H1 (cell line): ENCODE results near the gene RPS6KA2. TPM values are rescaled to one million over a fixed set of nuclear protein-coding genes. Genes with fewer than 3 reads are reported as not detected.

Experiments used
- CTCF ChIA-PET: fragments of 300-600 bp; sonication (Branson Sonifier 250); formaldehyde crosslinking; loops from one replicate; lab custom pipeline; 2021; ENCODE audit not compliant: partially characterized antibody; lab: Charles Lee
- POLR2A ChIA-PET: fragments of 300-600 bp; sonication (Branson Sonifier 250); formaldehyde crosslinking; loops from one replicate; lab custom pipeline; 2021; ENCODE audit warnings: inconsistent platforms; ENCODE audit not compliant: partially characterized antibody; lab: Charles Lee
- DNase-seq, 2 experiments: peaks; one replicate each; pipeline versions ENCODE4 v3.0.0 to v3.0.0-alpha.2; 2010 to 2022; ENCODE audit warnings: low spot score in 2 of 2, low read depth in 1 of 2, mixed read lengths in 1 of 2
- FAIRE-seq: peaks from 2 replicates; lab custom pipeline; 2011; peaks lifted over from hg19 to GRCh38; lab: Jason Lieb, UNC
- H2AFZ ChIP-seq: 2 replicates; pipeline ENCODE4 v1.8.1; 2012; ENCODE audit warnings: low read length, inconsistent platforms
- H2AK5ac ChIP-seq: 2 replicates; pipeline ENCODE4 v1.6.1; 2013; ENCODE audit warnings: low read depth, low read length
- H2BK120ac ChIP-seq: replicated peaks from 2 replicates; pipeline ENCODE3; 2013; ENCODE audit warnings: low read depth, low read length, inconsistent platforms
- H2BK12ac ChIP-seq: 2 replicates; pipeline ENCODE4 v1.6.1; 2013; ENCODE audit warnings: low read depth, low read length
- H2BK15ac ChIP-seq: 2 replicates; pipeline ENCODE4 v1.6.1; 2013; ENCODE audit warnings: low read length
- H2BK20ac ChIP-seq: 2 replicates; pipeline ENCODE4 v1.6.1; 2013; ENCODE audit warnings: low read length
- H2BK5ac ChIP-seq: 2 replicates; pipeline ENCODE4 v1.6.1; 2013; ENCODE audit warnings: low read depth, low read length
- H3K14ac ChIP-seq: 2 replicates; pipeline ENCODE4 v1.6.1; 2013; ENCODE audit warnings: inconsistent platforms; ENCODE audit not compliant: insufficient read length
- H3K18ac ChIP-seq: 2 replicates; pipeline ENCODE4 v1.6.1; 2013; ENCODE audit warnings: low read length; ENCODE audit errors: extremely low read depth
- H3K23ac ChIP-seq: 2 replicates; pipeline ENCODE4 v1.6.1; 2013; ENCODE audit warnings: inconsistent platforms; ENCODE audit not compliant: insufficient read length
- H3K23me2 ChIP-seq: 2 replicates; pipeline ENCODE4 v1.6.1; 2013; ENCODE audit warnings: low read depth, low read length
- H3K27ac ChIP-seq: 2 replicates; pipeline ENCODE4 v1.6.1; 2011; ENCODE audit warnings: low read depth, low read length, inconsistent platforms
- H3K27me3 ChIP-seq, 4 experiments: replicated peaks in 1 of 4; 1 replicate in 1 of 4; 2 replicates in 3 of 4; pipeline versions ENCODE4 v1.6.1 to v1.8.1; 2011 to 2013; ENCODE audit warnings: low read length in 3 of 4, mild to moderate bottlenecking in 3 of 4, inconsistent platforms in 2 of 4, mixed read lengths in 2 of 4, moderate library complexity in 1 of 4; ENCODE audit not compliant: control insufficient read depth in 3 of 4, insufficient read depth in 3 of 4; ENCODE audit errors: extremely low read depth in 1 of 4
- H3K36me3 ChIP-seq, 4 experiments: 2 replicates each; pipeline versions ENCODE4 v1.6.1 to v1.8.1; 2011 to 2013; ENCODE audit warnings: mild to moderate bottlenecking in 4 of 4, low read length in 3 of 4, moderate library complexity in 2 of 4, control low read depth in 1 of 4, inconsistent platforms in 1 of 4; ENCODE audit not compliant: insufficient read depth in 4 of 4, control insufficient read depth in 2 of 4
- H3K4ac ChIP-seq: replicated peaks from 2 replicates; pipeline ENCODE3; 2013; ENCODE audit warnings: low read length, low read depth, mixed read lengths, inconsistent platforms; ENCODE audit not compliant: insufficient read length
- H3K4me1 ChIP-seq, 4 experiments: replicated peaks in 1 of 4; 1 replicate in 1 of 4; 2 replicates in 3 of 4; pipeline versions ENCODE4 v1.6.1 to v1.8.1; 2011 to 2013; ENCODE audit warnings: low read length in 3 of 4, inconsistent platforms in 2 of 4, mixed read lengths in 1 of 4; ENCODE audit not compliant: insufficient read depth in 4 of 4, control insufficient read depth in 3 of 4
- H3K4me2 ChIP-seq, 2 experiments: 2 replicates each; pipeline versions ENCODE4 v1.6.1 to v1.8.1; 2011 to 2013; ENCODE audit warnings: low read depth in 2 of 2, low read length in 2 of 2, control low read depth in 1 of 2, inconsistent platforms in 1 of 2, mild to moderate bottlenecking in 1 of 2; ENCODE audit not compliant: insufficient read depth in 1 of 2
- H3K4me3 ChIP-seq, 4 experiments: fragments of 200-600, 300-600 bp in 1 of 4; sonication (generic), shearing (Covaris generic), sonication (Bioruptor Twin) in 1 of 4; 2 replicates each; pipeline versions ENCODE4 v1.5.1 to v1.8.1; 2011 to 2016; ENCODE audit warnings: low read length in 4 of 4, low read depth in 3 of 4, control low read depth in 2 of 4, inconsistent platforms in 2 of 4, mild to moderate bottlenecking in 2 of 4, mixed read lengths in 1 of 4, moderate library complexity in 1 of 4; ENCODE audit not compliant: insufficient read depth in 2 of 4; ENCODE audit errors: extremely low read depth in 1 of 4
- H3K56ac ChIP-seq: replicated peaks from 2 replicates; pipeline ENCODE3; 2013; ENCODE audit warnings: low read depth, mild to moderate bottlenecking, mixed read lengths, low read length, inconsistent platforms; ENCODE audit not compliant: insufficient read length
- H3K79me1 ChIP-seq: 2 replicates; pipeline ENCODE4 v1.6.1; 2013; ENCODE audit warnings: low read depth, low read length, control low read depth
- H3K79me2 ChIP-seq, 2 experiments: 2 replicates each; pipeline versions ENCODE4 v1.6.1 to v1.8.1; 2012 to 2013; ENCODE audit warnings: low read length in 2 of 2, mild to moderate bottlenecking in 2 of 2, inconsistent platforms in 1 of 2; ENCODE audit not compliant: insufficient read depth in 2 of 2, control insufficient read depth in 1 of 2
- H3K9ac ChIP-seq, 4 experiments: replicated peaks in 1 of 4; 1 replicate in 1 of 4; 2 replicates in 3 of 4; pipeline versions ENCODE4 v1.6.1 to v1.8.1; 2011 to 2013; ENCODE audit warnings: low read depth in 3 of 4, low read length in 3 of 4, control low read depth in 2 of 4, mild to moderate bottlenecking in 2 of 4, moderate library complexity in 2 of 4, inconsistent platforms in 1 of 4; ENCODE audit errors: extremely low read depth in 1 of 4
- H3K9me3 ChIP-seq, 2 experiments: 2 replicates each; pipeline versions ENCODE4 v1.6.1 to v1.8.1; 2012 to 2013; ENCODE audit warnings: mild to moderate bottlenecking in 2 of 2, moderate library complexity in 2 of 2, control low read depth in 1 of 2, inconsistent platforms in 1 of 2, low read depth in 1 of 2, low read length in 1 of 2, mixed read lengths in 1 of 2; ENCODE audit not compliant: insufficient read depth in 2 of 2
- H4K20me1 ChIP-seq, 2 experiments: replicated peaks in 1 of 2; 2 replicates each; pipeline versions ENCODE3 to v1.8.1; 2011 to 2013; ENCODE audit warnings: inconsistent platforms in 2 of 2, low read length in 2 of 2, mild to moderate bottlenecking in 1 of 2; ENCODE audit not compliant: insufficient read depth in 2 of 2, control insufficient read depth in 1 of 2
- H4K5ac ChIP-seq: 2 replicates; pipeline ENCODE4 v1.6.1; 2013; ENCODE audit warnings: low read length, low read depth, mixed read lengths, inconsistent platforms; ENCODE audit not compliant: insufficient read length
- H4K8ac ChIP-seq: 2 replicates; pipeline ENCODE4 v1.8.0; 2013; ENCODE audit warnings: mild to moderate bottlenecking, moderate library complexity, low read length, inconsistent platforms; ENCODE audit not compliant: insufficient read depth; ENCODE audit errors: extremely low read depth
- H4K91ac ChIP-seq: replicated peaks from 2 replicates; pipeline ENCODE3; 2013; ENCODE audit warnings: low read length, mixed read lengths, inconsistent platforms; ENCODE audit not compliant: insufficient read length
- BCL11A ChIP-seq, 2 experiments: IDR thresholded peaks; one replicate each; pipeline ENCODE4 v1.6.1; 2011; ENCODE audit warnings: low read depth in 2 of 2, low read length in 2 of 2, mild to moderate bottlenecking in 2 of 2
- FOSL1 ChIP-seq: IDR thresholded peaks from 2 replicates; pipeline ENCODE4 v1.6.1; 2011; ENCODE audit warnings: mild to moderate bottlenecking, low read depth, low read length, moderate library complexity; ENCODE audit not compliant: insufficient read depth
- HDAC6 ChIP-seq: IDR thresholded peaks from one replicate; pipeline ENCODE4 v1.7.1; 2012; ENCODE audit warnings: low read depth, mild to moderate bottlenecking, inconsistent platforms, low read length, moderate library complexity
- POLR2AphosphoS5 ChIP-seq: IDR thresholded peaks from 2 replicates; pipeline ENCODE4 v1.6.1; 2011; ENCODE audit warnings: low read depth, low read length
- POU5F1 ChIP-seq: IDR thresholded peaks from 2 replicates; pipeline ENCODE4 v1.6.1; 2011; ENCODE audit warnings: low read depth, mild to moderate bottlenecking, low read length, moderate library complexity
- WGBS, 2 experiments: shearing (Covaris generic) in 1 of 2; methylation state at CpG; one replicate each; pipeline versions ENCODE4 v1.1.6 to v1.1.7; 2013 to 2015; ENCODE audit warnings: low lambda C conversion rate in 2 of 2, mixed read lengths in 2 of 2, inconsistent platforms in 1 of 2, low coverage in 1 of 2, missing lambda C conversion rate in 1 of 2; ENCODE audit not compliant: insufficient replicate concordance in 2 of 2, insufficient coverage in 1 of 2, insufficient read length in 1 of 2; ENCODE audit errors: extremely low coverage in 1 of 2, missing lambda C conversion rate in 1 of 2; 5-methylcytosine and 5-hydroxymethylcytosine counted together
- polyA plus RNA-seq, 7 experiments: library from polyadenylated mRNA; depleted of rRNA in 3 of 7; stranded (reverse) in 5 of 7; unstranded in 2 of 7; fragments of >200 nt in 5 of 7; fragments of 200-250 nt in 2 of 7; gene quantifications; 1 replicate in 5 of 7; 2 replicates in 1 of 7; 4 replicates in 1 of 7; pipeline versions ENCODE4 v1.2.1 to v1.2.3, GENCODE V29; 2011 to 2013; ENCODE audit warnings: missing spikeins in 2 of 7, mixed read lengths in 2 of 7
- total RNA-seq: library from RNA; stranded (reverse); fragmentation: NEBNext Ultra II Directional; extraction: Animal tissue kit (Norgen Biotek cat#: 25700); gene quantifications from 2 replicates; pipeline ENCODE4 v1.2.1, GENCODE V29; 2021

RPS6KA2 gene
- total and polyA plus RNA-seq, 2 of the 8 experiments (the other 6 are each of a cell fraction or from before 2014, with no cell fraction given): 8.8 to 25.7 TPM

DNA sequence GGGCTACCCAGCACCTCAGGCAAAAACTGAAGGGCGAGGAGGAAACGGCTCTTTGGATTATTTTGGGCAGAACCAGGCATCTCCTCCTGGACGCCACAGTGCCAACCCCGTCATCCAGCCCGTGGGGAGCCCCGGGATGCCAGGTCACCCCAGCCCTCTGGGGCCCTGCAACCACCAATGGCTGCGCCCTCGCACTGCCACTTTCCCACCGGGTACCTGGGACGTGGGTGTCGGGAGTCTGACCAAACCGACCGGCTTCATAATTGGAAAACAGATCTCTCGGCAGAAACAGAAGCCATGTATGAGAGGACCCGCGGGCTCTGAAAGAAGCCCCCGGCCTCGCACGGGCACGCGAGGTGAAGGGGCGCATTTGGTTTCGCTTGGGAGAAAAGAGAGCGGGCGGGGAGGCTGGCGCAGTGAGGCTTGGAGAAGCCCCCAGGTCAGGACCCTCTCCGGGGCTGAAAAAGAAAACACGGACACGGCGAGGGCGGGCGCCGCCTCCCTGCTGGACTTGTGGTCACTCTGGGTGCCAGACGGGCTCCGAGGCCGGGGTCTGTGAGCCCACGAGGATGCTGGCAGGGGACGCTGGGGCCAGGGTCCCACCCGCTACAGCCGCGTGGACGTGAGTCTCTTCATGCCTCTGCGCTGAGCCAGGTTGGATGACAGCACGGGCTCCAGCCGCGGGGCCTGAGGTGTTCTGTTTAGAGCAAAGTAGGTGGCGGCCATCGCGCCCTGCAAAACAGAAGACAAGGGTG lies 214.7 kb downstream of the RPS6KA2 start:
- no peak for DNase-seq
- H3K27me3 ChIP-seq: no peaks in the 10 kb centered on the region
- no peak for TF ChIP-seq POLR2AphosphoS5
- TF ChIP-seq FOSL1: no peak
- no peak for TF ChIP-seq HDAC6
- no peak for TF ChIP-seq POU5F1
- TF ChIP-seq BCL11A (IDR thresholded peaks at IDR 0.05; ENCODE audit: low read depth in 2 of 2, low read length in 2 of 2): no peak
- TF ChIP-seq, all 59 proteins: peak for 0
- Histone ChIP-seq H4K5ac (no peak overlapping the region), H2AK5ac (no peak overlapping the region), H3K4me2 (no peak overlapping the region), H2AFZ (no peak overlapping the region), H3K27ac (no peak overlapping the region), H4K8ac (no peak overlapping the region), H3K18ac (no peak overlapping the region), H3K36me3 (peaks cover 0 to 5% (median 0%) of the 10 kb centered on the region in 4 experiments; a peak in 2 of 8 replicates), H3K4me3 (no peak overlapping the region), H3K56ac (no peak overlapping the region), H3K4me1 (peaks cover 0 to 3% (median 0%) of the 10 kb centered on the region in 4 experiments; a peak in 2 of 7 replicates), H2BK120ac (no peak overlapping the region), H2BK5ac (no peak overlapping the region), H3K14ac (no peak overlapping the region), H3K23ac (no peak overlapping the region), H2BK15ac (no peak overlapping the region), H3K79me1 (no peaks in the 10 kb centered on the region; the same call in 1 of the 2 replicates), H2BK20ac (no peak overlapping the region), H2BK12ac (no peak overlapping the region), H3K4ac (no peak overlapping the region), H3K9ac (no peak overlapping the region), H3K9me3 (no peaks in the 10 kb centered on the region), H3K79me2 (no peaks in the 10 kb centered on the region), H4K20me1 (peaks cover 0 to 8% of the 10 kb centered on the region in 2 experiments), H3K23me2 (peaks cover 12% of the 10 kb centered on the region; the same call in 1 of the 2 replicates), H4K91ac (no peak overlapping the region)
- ChIA-PET POLR2A (interaction anchor here (0.6 to 1.1 kb wide), 2 partner anchors 82 to 147 kb away, joined by 3 to 4 read pairs; no protein-coding TSS in a partner anchor), CTCF (no interaction called here)
- no peak for FAIRE-seq
- 94% methylated on average over 41 of the region's 49 CpGs; no CpG with 5 or more reads in 1 of the 2 experiments for WGBS, 2 experiments
